HG03442 (cell line): ENCODE measurements around the gene GLIS1.

ENCODE experiments used
- ATAC-seq: cut with Tn5 transposase; IDR thresholded peaks from one replicate; pipeline ENCODE4 v1.9.1; 2021; ENCODE audit warnings: mild to moderate bottlenecking, moderate library complexity; ENCODE audit not compliant: unreplicated experiment

The GLIS1 gene

DNA sequence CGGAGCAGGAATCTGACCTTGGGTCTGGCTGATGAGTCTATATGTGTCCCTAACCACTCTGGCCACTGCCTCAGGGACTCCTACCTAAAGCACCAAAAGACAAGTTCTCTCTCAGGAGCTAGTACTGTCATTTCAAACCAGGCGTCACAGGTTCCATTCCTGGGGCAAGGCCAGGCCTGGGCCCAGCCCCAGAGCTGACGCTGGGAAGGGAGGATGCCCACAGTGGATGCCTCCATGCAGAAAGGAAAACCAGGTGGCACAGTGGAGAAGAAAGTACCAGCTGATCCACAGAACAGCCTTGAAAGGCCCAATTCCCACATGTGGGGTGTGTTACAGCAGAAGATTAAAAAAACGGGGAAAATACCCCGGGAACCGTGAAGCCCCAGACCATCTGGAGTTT, 202.4 kb downstream of the GLIS1 start:
- no peak for ATAC-seq

GRCh38 chr1:53535846-53536245, 203.1 kb downstream of the GLIS1 start:
- no peak for ATAC-seq

DNA sequence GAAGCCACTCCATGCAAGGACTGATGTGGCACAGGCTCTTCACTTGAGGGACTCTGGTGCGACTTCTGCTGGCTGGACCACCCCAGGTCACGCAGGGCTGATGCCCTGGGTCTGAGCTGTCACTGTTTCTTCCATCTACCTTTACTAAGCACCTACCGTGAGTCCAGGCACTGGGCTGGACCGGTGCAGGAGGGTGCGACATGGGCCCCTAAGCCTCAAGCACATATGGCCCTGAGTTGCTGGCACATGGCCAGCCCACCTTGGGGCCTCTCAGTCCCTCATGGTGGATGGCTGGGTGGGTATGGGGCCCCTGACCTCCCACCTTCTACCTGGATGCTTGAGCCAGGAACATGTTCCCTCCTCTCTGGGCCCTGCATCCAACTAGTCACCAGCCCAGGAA, 203.7 kb downstream of the GLIS1 start:
- ATAC-seq = no peak

GRCh38 chr1:53532912-53533311, 206.1 kb downstream of the GLIS1 start:
- no peak for ATAC-seq

- no peak for ATAC-seq
Measured at GRCh38 chr1:53532377-53532776, 206.6 kb downstream of the GLIS1 start.

DNA sequence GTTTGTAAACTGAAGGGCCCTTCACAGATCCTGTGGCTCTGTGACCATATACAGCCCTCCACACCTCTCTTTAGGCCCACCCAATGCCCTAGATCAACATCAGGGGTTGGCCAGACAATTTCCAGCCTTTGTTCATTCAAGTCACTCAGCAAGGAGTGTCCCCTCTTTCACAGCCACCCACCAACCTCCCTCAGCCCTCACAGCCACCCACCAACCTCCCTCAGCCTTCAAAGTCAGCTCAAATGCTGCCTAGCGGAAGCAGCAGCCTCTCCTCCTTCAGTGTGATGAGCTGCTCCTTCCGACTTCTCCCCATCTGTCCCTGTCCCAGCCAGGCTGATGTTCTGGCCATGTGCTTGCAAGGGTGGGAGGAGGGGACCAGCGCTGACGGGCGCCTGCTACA, 208.4 kb downstream of the GLIS1 start:
- no peak for ATAC-seq

DNA sequence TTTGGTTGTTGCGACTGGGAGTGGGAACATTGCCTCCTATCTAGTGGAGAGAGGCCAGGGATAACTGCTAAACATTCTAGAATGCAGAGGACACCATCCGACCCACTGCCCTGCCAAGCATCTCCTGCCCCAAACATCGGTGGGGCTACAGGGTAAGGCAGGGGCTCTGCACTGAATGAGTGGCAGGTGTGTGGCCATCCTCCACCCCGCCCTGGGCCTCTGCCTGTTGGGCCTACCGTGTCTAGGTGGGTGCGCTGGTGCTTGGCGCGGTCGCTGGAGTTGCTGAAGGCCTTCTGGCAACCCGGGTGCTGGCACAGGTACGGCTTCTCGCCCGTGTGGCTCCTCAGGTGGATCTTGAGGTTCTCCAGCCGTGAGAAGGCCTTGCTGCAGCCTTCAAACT, 209.4 kb downstream of the GLIS1 start:
- ATAC-seq = no peak

DNA sequence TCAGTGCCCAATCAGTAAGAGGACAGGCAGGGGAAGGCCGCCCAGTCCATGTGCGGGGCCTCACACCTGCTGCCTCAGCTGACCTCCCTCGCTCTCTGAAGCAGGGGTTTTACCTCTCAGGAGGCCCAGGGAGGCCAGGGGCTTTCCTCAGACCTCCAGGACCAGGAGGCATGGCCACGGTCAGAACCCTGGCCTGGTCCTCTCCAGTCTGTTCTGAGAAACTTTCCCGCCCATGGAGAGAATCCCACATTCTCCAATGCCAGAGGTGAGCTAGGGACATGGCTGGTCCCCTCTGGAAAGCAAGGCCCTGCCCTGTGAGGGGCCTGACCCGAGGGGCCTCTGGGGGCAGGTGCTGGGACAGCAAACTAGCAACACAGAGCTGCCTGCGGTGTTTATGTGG, 211.6 kb downstream of the GLIS1 start:
- no peak for ATAC-seq

DNA sequence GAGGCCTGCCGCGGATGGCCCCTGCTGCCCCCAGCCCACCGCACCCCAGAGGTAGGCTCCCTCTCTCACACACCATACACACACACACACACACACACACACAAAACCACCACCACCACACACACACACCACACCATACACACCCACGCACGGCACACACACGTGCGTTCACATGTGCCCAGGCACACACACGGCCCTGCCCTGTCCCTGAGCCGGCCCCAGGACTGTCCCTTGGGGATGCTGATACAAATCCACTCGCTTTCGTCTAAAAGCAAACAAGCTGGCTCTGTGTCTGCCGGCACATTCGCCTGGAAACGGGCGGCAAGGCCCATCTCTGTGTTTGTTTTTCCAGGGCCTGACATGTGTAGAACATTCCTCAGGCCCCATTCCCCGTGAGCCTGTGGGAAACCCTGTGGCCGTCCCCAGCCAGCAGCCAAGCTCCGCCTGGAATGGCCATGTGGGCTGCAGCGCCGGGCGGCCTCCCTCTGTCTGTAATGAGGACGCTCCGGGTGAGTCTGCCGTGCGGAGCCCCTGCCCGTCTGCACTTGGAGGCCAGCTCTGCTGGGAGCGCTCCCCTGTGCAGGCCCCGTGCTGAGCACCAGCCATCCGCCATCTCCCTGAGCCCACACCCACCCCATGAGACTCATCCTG, 212.4 kb downstream of the GLIS1 start:
- no peak for ATAC-seq

GRCh38 chr1:53525595-53525994, 213.4 kb downstream of the GLIS1 start:
- no peak for ATAC-seq

DNA sequence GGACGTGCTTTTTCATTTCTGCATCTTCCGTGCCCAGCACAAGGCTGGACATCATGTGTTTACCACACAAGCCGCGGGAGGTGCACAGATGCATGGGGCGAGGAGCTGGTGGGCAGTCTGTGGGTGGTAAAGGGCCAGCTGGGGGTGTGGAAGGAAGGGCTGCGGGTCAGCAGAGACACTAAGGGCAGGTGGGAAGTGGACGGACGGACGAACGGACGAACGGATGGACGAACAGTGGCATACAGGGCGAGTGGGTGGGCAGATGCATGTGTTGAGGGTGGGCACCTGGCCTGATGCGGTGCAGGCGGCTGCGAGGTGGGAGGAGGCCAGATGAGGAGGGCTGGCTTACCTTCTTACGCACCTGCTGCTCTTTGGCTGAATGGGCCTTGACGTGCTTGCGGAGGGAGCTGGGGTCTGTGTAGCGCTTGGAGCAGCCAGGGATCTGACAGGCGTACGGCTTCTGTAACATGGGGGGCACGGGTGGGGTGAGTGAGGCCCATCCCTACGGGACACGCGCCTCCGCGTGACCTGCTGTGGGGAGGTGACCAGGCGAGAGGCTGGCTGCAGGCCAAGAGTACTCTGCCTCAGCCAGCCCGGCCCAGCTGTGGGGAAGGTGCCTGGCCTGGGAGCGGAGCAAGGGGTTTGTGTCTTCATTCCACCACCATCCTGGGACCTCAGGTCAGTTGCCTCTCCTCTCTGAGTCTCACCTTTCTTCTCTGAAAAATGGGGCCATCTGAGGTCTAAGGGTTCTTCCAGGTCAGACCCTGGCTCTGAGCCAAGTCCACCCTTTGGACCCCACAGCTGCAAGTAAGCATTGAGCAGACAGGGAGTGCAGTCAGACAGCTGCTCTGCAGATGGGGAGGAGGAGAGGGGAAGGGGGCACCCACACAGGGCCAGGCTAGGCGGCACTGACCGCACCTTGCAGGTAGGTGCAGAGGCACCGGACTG, 214.3 kb downstream of the GLIS1 start:
- ATAC-seq = no peak

GRCh38 chr1:53521924-53522552, 216.9 kb downstream of the GLIS1 start:
- ATAC-seq = no peak

- no peak for ATAC-seq
Measured at GRCh38 chr1:53520481-53520880, 218.5 kb downstream of the GLIS1 start.

- no peak for ATAC-seq
Measured at GRCh38 chr1:53519421-53519820, 219.5 kb downstream of the GLIS1 start.

DNA sequence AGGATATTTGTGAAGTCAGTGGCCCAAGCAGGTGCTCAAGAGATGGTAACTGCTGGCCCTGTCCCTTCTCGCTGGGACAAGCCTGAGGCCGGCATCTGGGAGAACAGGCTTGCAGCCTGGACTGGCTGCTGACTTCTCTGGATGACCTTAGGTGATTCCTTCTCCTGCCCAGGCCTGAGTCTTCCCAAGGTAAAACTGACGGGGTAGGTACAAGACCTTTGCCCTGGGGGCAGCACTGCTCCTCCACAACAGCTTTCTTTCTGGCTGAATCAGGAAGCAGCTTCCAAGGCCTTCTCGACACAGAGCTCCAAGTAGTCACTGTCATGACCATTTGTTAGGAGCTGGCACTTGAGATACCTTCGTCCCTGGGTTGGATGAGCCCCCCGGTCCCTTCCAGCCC, 220.2 kb downstream of the GLIS1 start:
- ATAC-seq = no peak

DNA sequence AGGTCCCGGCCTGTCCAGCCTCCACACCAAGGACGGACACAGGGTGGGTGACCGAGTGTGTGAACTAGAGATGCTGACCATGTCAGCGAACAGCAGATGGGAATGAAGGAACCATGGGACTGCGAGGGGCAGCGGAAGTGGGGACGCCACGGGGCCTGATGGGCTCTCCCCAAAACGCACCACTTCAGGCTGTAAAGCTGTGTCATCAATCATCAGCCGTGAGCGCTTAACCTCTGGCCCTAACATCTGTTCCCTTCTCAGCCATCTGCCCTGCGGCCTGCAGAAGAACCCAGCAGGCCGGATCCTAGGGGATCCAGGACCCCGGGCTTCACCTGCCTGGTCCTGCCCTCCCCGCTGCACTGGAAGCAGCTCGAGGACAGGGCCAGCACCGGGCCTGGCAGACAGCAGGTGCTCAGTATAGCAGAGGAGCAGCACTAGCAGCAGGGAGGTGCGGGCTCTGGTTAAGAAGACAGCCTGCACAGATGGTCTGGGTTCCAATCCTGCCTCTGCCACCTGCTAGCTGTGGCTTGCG, 221.1 kb downstream of the GLIS1 start:
- ATAC-seq = no peak

- no peak for ATAC-seq
Measured at GRCh38 chr1:53517109-53517508, 221.9 kb downstream of the GLIS1 start.

GRCh38 chr1:53516181-53516580, 222.8 kb downstream of the GLIS1 start:
- no peak for ATAC-seq

- ATAC-seq = no peak
Measured at GRCh38 chr1:53514436-53514835, 224.5 kb downstream of the GLIS1 start.

DNA sequence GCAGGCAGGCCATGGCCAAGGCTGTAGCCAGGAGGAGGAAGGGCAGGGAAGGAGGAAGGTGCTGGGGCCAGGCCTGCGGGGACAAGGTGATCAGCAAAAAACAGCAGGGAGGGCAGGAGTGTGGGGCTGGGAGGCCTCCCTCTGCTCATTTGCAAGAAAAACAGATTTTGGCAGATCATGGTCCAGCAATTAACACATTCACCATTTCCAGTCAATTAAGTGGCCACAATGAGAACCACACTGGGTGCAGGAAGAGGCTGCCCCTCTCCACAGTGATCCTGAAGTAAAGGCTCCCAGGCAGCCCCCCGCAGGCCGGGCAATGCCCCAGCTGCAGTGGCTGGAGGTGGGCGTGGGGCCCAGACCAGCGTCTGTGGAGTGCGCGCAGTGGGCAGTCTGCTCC, 225.1 kb downstream of the GLIS1 start:
- ATAC-seq = no peak
